KG1 (cell line): Measurements from ENCODE around the gene ELMO3.

ENCODE experiments used
- DNase-seq: peaks from one replicate; lab custom pipeline; 2025; lab: John Stamatoyannopoulos, UW

The ELMO3 gene

DNA sequence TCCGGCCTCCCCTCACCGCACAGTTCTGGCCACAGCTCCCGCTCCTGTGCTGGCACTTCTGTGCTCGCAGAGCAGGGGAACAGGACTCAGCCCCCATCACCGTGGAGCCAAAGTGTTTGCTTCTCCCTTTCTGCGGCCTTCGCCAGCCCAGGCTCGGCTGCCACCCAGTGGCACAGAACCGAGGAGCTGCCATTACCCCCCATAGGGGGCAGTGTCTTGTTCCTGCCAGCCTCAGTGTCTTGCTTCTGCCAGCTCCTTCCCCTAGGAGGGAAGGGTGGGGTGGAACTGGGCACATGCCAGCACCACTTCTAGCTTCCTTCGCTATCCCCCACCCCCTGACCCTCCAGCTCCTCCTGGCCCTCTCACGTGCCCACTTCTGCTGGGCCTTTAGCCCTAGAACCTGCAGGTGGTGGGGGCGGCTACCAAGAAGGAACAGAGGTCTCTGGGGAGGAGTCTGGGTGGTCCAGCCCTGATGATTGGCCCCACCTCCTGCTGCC lies 645 bp upstream of the ELMO3 start:
- no peak for DNase-seq

DNA sequence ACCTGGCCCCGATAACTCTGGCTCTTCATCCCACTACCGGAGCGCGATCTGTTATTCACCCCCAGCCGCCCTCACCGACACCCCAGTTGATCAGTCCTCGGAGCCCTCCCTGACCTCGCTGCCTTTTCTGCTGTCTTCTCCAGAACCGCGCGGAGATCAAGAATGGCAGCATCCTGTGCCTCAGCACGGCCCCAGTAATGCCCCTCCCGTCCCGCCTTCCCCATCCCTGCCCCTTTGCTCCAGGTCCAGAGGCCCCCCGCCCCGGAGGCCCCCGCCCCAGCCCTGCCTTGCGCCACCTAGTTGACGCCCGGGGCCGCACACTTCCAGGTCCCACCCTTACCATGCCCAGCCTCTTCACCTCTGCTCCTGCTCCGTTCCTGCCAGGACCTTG lies 872 bp downstream of the ELMO3 start:
- no peak for DNase-seq

DNA sequence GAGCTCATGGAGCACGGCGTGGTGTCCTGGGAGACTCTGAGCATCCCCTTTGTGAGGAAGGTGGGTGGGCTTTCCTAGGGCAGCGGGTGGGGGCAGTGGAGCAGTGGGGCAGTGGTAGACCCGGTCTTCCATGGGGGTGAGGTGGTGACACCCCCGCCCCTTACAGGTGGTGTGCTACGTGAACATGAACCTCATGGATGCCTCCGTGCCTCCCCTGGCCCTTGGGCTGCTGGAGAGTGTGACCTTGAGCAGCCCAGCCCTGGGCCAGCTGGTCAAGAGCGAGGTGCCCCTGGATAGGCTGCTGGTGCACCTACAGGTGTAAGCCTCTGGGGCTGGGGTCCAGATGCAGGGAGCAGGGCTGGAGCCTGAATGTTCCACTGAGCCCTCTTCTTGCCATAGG lies 1.6 kb downstream of the ELMO3 start:
- DNase-seq, result no peak

DNA sequence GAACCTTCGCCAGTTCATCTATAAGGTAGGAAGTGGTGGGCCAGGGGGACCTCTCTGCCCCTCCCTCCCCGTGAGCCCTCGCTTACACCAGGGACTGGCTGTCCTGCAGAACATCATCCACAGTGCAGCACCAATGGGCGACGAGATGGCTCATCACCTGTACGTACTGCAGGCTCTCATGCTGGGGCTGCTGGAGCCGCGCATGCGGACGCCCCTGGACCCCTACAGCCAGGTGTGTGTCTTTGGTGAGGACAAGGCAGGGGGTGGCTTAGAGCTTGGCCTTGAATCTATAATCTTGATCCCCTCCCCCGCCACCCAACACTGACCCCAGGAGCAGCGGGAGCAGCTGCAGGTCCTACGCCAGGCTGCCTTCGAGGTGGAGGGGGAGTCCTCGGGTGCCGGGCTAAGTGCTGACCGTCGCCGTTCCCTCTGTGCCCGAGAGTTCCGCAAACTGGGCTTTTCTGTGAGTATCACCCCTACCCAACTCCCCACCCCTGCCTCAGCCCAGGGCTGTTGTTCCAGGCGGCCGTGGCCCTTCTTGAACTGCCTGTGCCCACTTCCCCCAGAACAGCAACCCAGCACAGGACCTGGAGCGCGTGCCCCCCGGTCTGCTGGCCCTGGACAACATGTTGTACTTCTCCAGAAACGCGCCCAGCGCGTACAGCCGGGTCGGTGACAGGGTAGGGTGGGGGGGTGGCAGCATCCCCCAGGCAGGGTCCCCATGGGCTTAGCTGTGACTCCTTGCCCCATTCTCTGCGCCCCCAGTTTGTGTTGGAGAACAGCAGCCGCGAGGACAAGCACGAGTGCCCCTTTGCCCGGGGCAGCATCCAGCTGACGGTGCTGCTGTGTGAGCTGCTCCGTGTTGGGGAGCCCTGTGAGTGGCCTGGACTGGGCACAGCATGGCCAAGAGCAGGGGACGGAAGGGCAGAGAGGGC lies 2.7 kb downstream of the ELMO3 start:
- no peak for DNase-seq

DNA sequence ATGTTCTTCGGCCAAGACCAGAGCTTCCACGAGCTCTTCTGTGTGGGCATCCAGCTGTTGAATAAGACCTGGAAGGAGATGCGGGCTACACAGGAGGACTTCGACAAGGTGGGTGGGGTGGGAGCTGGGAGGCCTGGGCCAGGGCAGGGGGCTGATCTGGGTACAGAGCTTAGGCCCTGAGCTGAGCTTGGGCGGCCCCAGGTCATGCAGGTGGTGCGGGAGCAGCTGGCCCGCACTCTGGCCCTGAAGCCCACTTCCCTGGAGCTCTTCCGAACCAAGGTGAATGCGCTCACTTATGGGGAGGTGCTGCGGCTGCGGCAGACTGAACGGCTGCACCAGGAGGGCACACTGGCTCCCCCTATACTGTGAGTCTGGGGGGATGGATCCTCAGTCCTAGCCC lies 3.5 kb downstream of the ELMO3 start:
- DNase-seq, result no peak

DNA sequence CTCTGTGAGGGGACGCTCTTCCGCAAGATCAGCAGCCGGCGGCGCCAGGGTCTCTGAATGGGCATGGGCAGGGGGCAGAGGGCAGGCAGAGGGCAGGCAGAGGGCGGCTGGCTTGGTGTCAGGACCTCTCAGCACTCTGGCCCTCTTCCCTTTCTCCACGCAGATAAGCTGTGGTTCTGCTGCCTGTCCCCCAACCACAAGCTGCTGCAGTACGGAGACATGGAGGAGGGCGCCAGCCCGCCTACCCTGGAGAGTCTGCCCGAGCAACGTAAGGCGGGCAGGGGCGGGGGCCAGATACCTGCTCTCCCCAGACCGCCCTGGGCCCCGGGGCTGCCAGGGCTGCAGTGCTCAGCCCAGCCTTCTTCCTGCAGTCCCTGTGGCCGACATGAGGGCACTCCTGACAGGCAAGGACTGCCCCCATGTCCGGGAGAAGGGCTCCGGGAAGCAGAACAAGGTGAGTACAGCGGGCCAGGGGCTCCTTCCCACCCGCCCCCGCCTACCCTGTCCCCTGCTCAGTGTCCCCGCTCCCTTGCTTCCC lies 4.1 kb downstream of the ELMO3 start:
- no peak for DNase-seq

DNA sequence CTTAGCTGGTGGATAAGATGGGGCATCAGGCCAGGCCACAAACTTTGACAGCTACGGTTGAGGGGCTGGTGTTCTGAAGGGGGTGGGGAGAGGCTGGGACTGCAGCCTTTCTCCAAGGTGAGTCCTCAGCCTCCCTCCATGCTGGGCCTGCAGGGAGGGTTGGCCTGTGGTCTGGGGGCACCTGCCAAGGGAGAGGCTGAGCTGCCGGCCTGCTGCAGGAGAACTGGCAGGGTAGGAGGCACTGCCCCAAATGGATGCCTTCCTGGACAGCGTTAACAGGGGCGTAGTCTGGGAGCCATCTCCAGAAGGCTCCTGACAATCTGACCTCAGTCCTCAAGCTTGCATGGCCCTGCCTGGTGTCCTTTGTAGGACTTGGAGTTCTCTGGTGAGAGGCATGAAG lies 5.1 kb downstream of the ELMO3 start:
- DNase-seq, result no peak

DNA sequence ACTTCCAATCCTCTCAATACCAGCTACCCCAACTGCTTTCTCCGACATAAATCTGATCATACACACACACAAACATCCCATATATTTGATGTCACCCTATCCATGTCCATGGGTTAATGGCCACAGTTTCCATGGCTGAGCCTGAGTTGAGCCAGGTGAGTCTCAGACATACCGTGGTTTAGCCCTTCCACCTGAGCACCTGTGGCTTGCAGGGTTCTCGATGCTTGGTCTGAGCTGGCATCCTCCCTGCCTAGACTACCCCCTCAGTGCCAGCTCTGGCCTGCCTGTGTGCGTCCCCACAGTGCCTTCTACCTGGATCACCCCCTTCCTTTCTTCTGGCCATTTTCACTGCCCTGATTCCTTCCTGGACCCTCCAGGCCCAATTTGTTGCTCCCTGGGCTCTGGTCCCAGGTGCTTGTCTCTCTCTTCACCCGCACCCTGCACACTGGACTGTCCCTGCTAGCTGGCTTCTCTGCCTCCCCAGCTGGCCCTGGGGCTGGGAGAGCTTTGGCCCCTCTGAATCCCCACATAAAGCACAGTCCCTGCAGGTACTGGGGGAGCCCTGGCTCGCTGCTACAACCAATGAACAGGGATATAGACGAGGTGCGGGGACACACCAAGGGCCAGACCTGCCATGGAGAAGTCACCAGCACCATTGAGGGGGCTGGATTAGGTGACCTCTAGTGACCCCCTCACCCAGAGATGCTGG lies 7.4 kb downstream of the ELMO3 start:
- DNase-seq, result no peak

DNA sequence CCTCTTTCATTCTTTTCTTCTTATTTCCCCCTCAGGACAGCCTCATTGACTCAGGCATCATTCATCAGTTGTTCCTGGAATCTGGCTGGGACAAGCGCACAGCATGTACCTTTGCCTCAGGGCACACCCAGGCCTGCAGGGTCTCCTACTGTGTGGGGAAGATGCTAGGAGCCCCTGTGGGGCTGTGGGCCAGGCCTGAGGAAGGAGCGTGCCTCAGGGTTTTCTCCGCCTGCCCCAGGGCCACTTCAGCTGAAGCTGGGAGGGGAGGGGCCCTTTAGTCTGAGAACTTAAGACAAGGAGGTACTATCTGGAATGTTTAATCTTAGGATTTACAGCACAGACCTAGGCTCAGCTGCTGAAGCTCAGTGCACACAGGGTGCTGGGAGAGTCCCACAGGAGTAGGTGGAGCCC lies 7.9 kb downstream of the ELMO3 start:
- DNase-seq, result no peak

DNA sequence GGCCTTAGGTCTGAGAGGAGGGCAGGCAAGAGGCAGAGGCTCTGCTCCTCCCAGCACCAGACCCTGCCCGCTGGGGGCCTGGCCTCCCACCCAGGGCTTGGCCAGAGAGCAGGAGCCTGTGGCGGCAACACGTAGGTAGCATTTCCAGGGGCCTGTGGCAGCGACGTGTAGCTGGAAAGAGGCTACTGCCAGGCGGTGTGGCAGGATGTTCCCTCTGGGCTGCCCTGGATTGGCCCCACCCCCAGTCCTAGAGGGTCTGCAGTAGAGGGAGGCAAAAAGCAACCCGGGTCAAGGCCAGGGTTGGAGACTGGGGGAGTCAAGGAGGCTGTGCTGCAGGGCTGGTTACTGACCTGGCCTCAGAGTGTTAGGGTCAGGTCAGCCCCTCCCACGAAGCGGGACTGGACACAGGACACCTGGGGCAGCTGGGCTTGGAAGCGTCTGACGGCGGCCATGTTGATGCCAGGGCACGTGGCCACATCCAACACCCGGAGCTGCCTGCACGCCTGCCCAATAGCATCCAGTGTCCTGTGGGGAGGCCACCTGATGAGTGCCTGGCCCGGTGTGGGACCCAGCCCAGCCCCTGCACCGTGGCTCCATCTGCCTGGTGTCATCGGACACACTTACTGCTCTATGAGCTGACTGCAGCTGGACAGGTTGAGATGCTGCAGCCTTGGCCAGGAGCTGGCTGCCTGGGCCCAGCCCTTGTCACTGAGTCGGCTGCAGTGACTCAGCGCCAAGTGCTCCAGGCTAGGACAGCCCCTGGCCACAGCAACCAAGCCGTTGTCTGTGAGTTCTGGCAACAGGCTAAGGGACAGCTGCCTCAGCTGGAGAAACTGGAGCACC lies 8.5 kb downstream of the ELMO3 start:
- DNase-seq, result no peak

DNA sequence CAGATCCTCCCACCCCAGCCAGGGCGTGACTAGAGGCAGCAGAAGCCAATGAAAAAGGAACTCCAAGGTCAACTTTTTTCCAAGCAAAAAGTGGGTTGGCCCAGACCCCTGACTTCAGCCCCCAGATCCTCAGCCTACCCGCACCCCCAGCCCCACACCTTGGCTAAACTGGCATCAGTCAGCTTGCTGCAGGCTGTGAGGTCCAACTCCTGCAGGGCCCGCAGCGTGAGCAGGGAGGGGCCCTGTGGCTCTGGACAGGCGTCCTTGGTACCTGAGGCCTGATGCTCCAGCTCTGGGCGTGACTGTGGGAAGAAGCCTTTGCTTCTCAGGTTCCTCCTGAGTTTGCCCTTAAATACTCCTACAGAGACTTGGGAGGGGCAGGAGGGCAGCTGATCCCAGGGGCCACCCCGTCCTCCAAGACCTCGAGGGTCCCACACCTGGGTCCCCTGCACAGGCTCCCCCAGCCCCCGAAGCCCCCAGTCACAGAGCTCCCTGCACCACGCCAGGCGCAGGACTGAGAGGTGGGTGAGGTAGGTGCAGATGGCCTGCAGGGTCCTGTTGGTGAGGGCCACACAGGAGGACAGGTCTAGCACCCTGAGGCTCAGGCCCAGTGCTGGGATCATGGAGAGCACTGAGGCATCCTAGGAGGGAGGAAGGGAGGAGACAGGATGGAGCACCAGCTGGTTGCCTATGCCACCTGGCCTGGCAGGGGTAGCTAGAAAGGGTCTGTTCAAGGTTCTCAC lies 9.4 kb downstream of the ELMO3 start:
- no peak for DNase-seq

DNA sequence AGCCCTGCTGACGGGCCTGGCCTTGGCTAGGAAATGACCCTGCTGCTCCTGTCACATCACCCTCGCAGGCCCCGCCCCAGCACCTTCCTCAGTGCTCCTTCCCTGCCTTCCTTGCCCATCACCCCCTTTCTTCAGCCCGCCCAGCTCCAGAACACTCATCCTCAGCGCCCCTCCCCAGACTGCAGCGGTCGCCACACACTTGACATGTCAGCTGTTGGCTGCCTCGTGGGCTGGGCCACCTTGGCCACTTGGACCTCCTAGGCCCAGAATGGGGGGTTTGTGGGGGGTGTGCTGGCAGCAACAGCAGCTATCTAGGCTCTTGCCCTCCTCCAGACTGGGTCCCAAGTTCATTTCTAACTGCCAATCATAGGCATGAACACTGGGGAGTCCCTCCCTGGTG lies 10.6 kb downstream of the ELMO3 start:
- no peak for DNase-seq

DNA sequence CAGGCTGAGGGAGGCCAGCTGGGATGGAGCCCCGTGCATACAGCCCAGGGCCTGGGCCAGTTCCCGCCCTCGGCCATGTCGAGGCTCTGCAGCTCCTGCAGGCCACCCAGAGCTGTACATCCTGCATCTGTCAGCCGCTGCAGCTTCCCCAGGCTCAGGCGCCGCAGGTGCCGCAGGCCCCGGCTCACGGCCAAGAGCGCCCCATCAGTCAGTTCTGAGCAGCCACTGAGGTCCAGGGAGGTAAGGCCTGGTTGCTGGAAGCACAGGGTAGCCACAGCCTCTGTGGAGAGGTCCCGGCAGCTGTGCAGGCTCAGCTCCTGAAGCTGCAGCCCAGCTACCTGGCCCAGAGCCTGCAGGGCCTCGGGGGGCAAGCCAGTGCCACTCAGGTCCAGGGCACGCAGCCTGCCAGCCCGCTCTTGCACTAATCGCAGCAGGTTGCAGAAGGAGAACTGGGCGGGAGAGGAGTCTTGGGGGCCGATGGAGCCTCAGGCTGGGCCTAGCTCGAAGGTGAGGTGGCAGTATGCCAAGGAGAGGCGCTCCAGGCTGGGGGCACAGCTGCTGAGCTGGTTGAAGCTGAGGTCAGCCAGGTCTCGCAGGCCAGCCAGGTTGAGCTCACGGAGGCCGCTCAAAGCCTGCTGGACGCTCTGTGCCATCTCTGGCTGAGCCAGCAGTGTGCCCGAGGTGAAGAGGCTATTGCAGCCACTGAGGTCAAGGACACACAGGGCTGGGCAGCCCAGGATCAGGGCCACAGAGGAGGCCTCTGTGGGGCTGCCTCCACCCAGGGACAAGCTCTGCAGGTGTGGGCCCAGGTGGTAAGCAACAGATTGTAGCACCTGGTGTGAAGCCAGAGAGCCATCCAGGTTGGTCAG lies 11.4 kb downstream of the ELMO3 start:
- no peak for DNase-seq

DNA sequence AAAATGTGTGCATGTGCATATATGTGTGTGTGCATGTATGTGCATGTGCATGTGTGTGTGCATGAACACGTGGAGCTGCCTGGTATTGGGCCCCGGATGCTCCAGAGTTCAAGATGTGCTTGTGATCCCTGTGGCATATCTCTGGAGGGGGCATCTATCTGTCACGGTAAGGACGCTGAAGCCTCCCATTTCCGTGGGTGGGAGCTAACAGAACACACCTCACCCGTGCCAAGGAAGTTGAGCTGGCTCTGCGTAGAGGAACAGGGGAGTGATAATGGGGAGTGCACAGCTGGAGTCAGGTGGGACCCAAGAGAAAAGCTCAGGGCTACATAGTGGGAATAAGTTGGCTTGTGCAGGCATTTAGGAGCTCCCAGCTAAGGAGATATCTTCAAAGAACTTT lies 12.7 kb downstream of the ELMO3 start:
- DNase-seq, result no peak

DNA sequence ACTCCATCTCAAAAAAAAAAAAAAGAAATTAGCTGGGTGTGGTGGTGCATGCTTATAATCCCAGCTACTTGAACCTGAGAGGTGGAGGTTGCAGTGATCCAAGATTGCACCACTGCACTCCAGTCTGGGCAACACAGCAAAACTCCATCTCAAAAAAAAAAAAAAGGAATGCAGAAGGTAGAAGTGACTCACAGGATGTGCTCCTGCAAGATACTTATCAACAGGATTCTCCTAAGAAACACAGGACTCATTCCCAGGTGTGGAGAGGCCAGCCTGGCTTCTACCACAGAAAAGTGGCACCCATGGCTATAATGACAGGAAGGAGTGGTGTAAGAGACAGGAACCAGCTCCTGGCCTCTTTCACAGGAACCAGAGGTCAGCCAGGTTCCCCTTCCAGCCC lies 13.8 kb downstream of the ELMO3 start:
- no peak for DNase-seq

DNA sequence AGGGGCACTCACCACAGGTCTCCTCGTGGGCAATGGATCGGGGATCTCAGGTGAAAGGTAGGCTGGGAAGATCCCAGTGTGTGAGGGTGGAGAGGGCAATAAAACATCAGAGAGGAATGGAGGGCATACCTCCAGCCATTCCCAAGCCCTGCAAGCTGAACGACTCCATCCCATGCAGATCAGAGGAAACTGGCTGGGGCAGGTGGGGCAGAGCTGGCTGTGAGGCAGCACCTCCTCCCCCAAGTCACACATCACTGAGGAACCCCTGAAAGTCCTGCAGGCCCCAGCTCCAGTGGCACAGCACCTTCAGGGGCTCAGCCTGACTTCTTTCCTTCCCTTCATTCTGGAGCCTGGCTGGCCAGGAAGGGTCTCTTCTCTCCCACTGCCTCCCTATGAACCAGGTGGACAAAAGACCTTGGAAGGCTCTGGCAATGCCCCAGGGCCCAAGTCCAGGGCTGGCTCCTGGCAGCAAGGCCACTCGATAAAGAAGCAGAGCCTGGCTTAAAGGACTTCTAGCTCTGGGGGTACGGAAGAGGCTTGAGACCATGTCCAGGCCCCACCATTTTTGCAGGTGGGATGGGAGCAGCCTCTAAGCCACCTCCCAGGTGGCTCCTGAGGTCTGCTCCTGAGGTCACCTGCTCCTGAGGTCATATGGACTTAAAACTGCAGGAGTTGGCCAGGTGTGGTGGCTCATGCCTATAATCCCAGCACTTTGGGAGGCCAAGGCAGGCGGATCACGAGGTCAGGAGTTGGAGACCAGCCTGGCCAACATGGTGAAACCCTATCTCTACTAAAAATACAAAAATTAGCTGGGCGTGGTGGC lies 14.5 kb downstream of the ELMO3 start:
- no peak for DNase-seq

DNA sequence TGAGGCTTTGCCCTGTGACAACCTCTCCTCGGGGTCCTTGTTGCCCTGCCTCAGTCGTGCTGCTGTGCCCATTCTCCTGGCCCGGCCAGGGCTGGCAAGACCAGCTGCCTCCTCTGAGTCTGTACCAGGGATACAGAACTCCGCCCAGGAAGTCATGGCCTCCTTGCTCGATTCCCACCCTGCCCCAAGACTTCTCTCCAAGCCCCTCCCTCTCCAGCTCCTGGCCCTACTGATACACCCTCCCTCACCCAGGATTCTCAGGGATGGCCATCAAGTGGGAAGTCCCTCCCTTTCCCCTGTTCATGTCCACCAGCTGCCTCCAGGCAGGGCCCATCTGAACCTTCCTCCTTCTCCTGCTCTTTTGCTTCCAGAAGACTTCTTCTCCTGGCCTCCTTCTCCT lies 16.8 kb downstream of the ELMO3 start:
- no peak for DNase-seq

DNA sequence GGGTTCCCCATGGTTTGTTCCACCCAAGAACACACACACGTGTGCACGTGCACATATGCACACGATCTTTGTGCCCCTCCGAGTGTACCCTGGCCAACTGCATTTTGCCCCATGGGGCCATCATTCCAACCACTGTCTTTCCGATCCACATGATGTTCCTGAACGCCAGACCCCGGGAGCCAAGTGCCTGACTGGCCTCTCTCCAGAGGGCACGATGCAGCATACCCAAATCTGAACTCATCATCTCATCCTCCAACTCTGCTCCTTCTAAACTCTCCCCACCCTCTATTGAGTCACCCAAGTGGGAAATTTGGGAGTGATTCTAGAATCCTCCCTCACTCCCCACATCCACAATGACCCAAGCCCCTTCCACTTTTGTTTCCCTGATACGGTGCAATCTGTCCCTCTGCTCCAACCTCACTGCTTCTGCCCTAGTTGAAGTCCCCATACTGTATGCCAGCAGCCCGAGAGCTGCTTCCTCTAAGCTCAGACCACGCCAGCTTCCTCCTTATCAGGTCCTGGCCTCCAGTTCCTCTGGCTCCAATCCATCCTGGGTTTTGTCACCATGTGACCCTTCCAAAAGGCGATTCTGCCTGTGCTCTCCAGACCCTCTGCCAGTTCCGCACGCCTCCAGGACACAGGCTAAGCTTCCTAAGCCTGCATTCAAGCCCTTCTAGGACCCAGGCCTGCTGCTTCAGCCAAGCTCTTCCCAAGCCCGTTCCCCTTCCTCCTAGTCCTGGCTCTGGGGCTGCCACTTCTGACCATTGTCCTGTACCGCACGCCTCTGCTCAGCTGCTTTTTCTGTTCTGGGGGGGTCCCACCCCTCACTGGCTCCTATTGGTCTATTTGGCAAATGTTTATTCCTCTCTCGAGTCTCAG lies 17.9 kb downstream of the ELMO3 start:
- DNase-seq, result no peak

DNA sequence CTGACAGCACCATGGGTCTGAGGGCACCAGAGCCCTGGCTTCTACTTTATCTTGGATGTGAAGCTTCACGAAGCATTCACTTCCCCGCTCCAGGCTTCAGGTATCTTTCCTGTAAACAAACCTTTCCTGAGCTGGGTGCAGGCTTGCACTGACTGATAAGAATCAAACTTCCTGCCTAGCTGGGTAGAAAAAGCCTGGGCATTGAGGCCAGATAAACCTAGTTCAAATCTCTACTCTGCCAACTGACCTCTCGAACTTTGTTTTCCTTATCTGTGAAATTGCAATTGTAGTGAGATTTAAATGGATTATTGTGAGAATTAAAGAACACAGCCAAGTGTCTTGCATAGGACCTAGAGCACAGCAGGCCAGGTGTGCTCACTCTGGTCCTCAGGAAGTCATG lies 25.1 kb downstream of the ELMO3 start:
- no peak for DNase-seq
